Fibroblast of skin of left quadriceps (primary cell): Measurements from ENCODE around the gene NCAM2.

Experiments
- DNase-seq, 2 experiments: peaks; one replicate each; pipeline ENCODE4 v3.0.0-alpha.2; 2013; ENCODE audit warnings: low read depth in 2 of 2

The NCAM2 gene

GRCh38 chr21:21028275-21028820 lies 30.1 kb downstream of the NCAM2 start:
- DNase-seq: no peak

GRCh38 chr21:21029164-21029563 lies 31.0 kb downstream of the NCAM2 start:
- DNase-seq: peak; percentile 31 to 40

- no peak for DNase-seq
Measured at GRCh38 chr21:21030311-21030710, 32.1 kb downstream of the NCAM2 start.

- no peak for DNase-seq
Measured at GRCh38 chr21:21034036-21034435, 35.8 kb downstream of the NCAM2 start.

GRCh38 chr21:21039624-21040170 lies 41.5 kb downstream of the NCAM2 start:
- no peak for DNase-seq

GRCh38 chr21:21045518-21045917 lies 47.3 kb downstream of the NCAM2 start:
- no peak for DNase-seq

- DNase-seq: no peak
Measured at GRCh38 chr21:21046063-21046462, 47.9 kb downstream of the NCAM2 start.

GRCh38 chr21:21051109-21052055 lies 53.2 kb downstream of the NCAM2 start:
- DNase-seq: no peak

- no peak for DNase-seq
Measured at GRCh38 chr21:21052672-21053071, 54.5 kb downstream of the NCAM2 start.

GRCh38 chr21:21057349-21058062 lies 59.3 kb downstream of the NCAM2 start:
- no peak for DNase-seq

- DNase-seq: no peak
Measured at GRCh38 chr21:21063828-21064227, 65.6 kb downstream of the NCAM2 start.

GRCh38 chr21:21064353-21064752 lies 66.1 kb downstream of the NCAM2 start:
- DNase-seq: no peak

GRCh38 chr21:21067375-21067774 lies 69.2 kb downstream of the NCAM2 start:
- DNase-seq: no peak

- no peak for DNase-seq
Measured at GRCh38 chr21:21074305-21074704, 76.1 kb downstream of the NCAM2 start.

- DNase-seq: no peak
Measured at GRCh38 chr21:21076051-21076450, 77.8 kb downstream of the NCAM2 start.

GRCh38 chr21:21076491-21076890 lies 78.3 kb downstream of the NCAM2 start:
- DNase-seq: no peak

- no peak for DNase-seq
Measured at GRCh38 chr21:21079646-21080045, 81.4 kb downstream of the NCAM2 start.

- peak; percentile 15 for DNase-seq
Measured at GRCh38 chr21:21084179-21084578, 86.0 kb downstream of the NCAM2 start.

- no peak for DNase-seq
Measured at GRCh38 chr21:21085206-21085605, 87.0 kb downstream of the NCAM2 start.

GRCh38 chr21:21096956-21097355 lies 98.7 kb downstream of the NCAM2 start:
- DNase-seq: no peak

- DNase-seq: no peak
Measured at GRCh38 chr21:21097466-21097865, 99.3 kb downstream of the NCAM2 start.

- peak; percentile 32 to 39 for DNase-seq
Measured at GRCh38 chr21:21101911-21102310, 103.7 kb downstream of the NCAM2 start.
